Caco-2 (cell line): ENCODE data around the gene CENPM. TPM values are rescaled to one million over a fixed set of nuclear protein-coding genes. Genes with fewer than 3 reads are reported as not detected.

Source experiments
- BruUV-seq: library from RNA; stranded (reverse); fragments of 400-500 nt; replicated peaks from 2 replicates; lab custom pipeline; 2021; lab: Mats Ljungman, UMichigan
- CTCF ChIA-PET: fragments of 300-600 bp; sonication (Branson Sonifier 250); formaldehyde crosslinking; loops from one replicate; lab custom pipeline; 2022; ENCODE audit warnings: antibody characterized with exemption; lab: Charles Lee
- POLR2A ChIA-PET: fragments of 300-600 bp; sonication (Branson Sonifier 250); formaldehyde crosslinking; loops from one replicate; lab custom pipeline; 2022; ENCODE audit warnings: antibody characterized with exemption; lab: Charles Lee
- DNase-seq, 2 experiments: peaks; one replicate each; pipeline versions ENCODE4 v3.0.0 to v3.0.0-alpha.2; 2020 to 2022
- H3K27me3 ChIP-seq: replicated peaks from 2 replicates; pipeline ENCODE4 v1.6.0; 2011; ENCODE audit warnings: low read length; ENCODE audit not compliant: control insufficient read depth, insufficient read depth
- H3K36me3 ChIP-seq: 2 replicates; pipeline ENCODE4 v1.5.1; 2011; ENCODE audit warnings: low read length; ENCODE audit not compliant: control insufficient read depth, insufficient read depth
- H3K4me1 ChIP-seq: fragments of 250-450 bp; sonication (Bioruptor Pico); 2 replicates; pipeline ENCODE4 v1.5.1; 2020; ENCODE audit warnings: mild to moderate bottlenecking
- H3K4me3 ChIP-seq: 2 replicates; pipeline ENCODE4 v1.5.1; 2011; ENCODE audit warnings: low read depth, mild to moderate bottlenecking, control low read depth, low read length
- H3K9me3 ChIP-seq: fragments of 250-450 bp; sonication (Bioruptor Pico); 2 replicates; pipeline ENCODE4 v1.5.1; 2020; ENCODE audit warnings: mild to moderate bottlenecking, moderate library complexity
- H3K27ac Mint-ChIP-seq: one replicate; pipeline ENCODE4 v1.8.0; 2022; ENCODE audit warnings: mixed read lengths; ENCODE audit not compliant: unreplicated experiment
- H3K27me3 Mint-ChIP-seq: one replicate; pipeline ENCODE4 v1.8.0; 2022; ENCODE audit warnings: mixed read lengths; ENCODE audit not compliant: insufficient read depth, unreplicated experiment
- H3K36me3 Mint-ChIP-seq: one replicate; pipeline ENCODE4 v1.8.0; 2022; ENCODE audit warnings: mild to moderate bottlenecking, mixed read lengths; ENCODE audit not compliant: insufficient read depth, unreplicated experiment
- H3K4me1 Mint-ChIP-seq: one replicate; pipeline ENCODE4 v1.8.0; 2022; ENCODE audit warnings: low read depth, mixed read lengths; ENCODE audit not compliant: unreplicated experiment
- H3K4me3 Mint-ChIP-seq: one replicate; pipeline ENCODE4 v1.8.0; 2022; ENCODE audit warnings: mild to moderate bottlenecking, moderate library complexity, mixed read lengths; ENCODE audit not compliant: unreplicated experiment
- H3K9me3 Mint-ChIP-seq: one replicate; pipeline ENCODE4 v1.8.0; 2022; ENCODE audit warnings: mixed read lengths; ENCODE audit not compliant: unreplicated experiment
- intact Hi-C: fragments of 100-400 bp; cut with micrococcal nuclease; formaldehyde crosslinking; loops from one replicate; pipeline ENCODE4 v1.10.0; 2022; ENCODE audit not compliant: unreplicated experiment
- total RNA-seq: library from RNA; stranded (reverse); gene quantifications from 2 replicates; pipeline ENCODE4 v1.2.3, GENCODE V29; 2022
- TF ChIP-seq, protein P1 (sequence below), 2 experiments: fragments of 200-600 bp in 1 of 2; IDR thresholded peaks; 1 replicate in 1 of 2; 2 replicates in 1 of 2; pipeline versions ENCODE4 v1.5.1 to v1.8.0; 2011 to 2022; ENCODE audit warnings: antibody characterized with exemption in 1 of 2, control low read depth in 1 of 2, inconsistent platforms in 1 of 2, low read depth in 1 of 2, low read length in 1 of 2, mild to moderate bottlenecking in 1 of 2, moderate library complexity in 1 of 2; ENCODE audit not compliant: insufficient read depth in 1 of 2, severe bottlenecking in 1 of 2, unreplicated experiment in 1 of 2

Gene CENPM
- total RNA-seq, 1 experiment from 2014 or later, result 46.4 TPM

DNA sequence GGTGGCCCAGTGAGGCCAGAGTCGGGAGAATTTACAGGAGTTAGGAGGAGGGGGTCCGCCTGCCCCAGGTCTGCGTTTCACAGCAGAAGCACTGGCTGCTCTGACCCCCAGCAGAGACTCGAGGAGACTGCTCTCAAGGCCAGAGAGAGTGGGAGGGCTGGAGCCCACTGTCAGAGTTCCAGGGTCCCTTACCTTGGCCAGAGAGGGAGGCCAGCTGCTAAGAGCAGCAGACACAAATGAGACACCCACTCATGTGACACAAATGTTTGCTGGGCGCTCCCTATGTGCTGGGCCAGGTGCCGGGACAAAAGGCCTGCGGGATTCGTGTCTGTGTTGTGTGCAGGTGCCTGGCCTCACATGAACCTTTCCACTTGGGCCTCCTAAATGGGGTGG lies 17.5 kb downstream of the CENPM start:
- BruUV-seq, result no TSS peak

DNA sequence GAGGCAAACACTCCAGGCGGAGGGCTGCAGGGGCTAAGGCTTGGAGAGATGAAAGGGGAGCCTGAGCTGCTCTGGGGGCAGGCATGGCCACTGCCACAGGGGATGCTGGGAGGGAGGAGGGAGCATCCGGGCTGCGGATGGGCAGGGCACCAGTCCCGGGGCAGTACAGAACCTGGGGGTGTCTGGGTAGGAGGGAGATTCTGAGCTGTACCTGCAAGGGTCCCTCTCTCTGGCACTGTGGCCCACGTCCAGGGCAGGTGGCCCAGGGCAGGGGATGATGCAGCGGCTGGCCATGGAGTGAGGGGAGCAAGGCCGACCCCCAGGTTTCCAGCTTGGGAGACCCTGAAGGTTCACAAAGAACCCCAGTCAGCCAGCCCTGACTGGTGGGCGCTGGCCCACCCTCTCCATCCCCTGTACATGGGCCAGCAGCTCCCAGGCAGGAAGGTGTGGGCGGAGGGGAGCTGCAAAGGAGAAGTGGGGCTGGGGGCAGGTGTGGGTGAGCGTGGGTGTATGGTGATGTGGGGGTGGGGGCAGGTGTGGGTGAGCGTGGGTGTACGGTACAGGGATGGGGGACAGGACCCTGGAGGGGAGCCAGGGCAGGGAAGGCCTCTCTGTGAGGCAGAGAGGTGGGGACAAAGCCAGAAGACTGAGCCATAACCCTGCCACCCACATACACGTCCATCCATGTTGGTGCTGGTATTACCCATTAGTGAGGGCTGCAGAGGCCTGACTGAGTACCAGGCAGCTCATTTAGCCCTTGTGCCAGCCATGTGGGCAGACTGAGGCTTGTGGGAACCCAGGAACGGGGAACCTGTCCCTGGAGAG lies 18.1 kb downstream of the CENPM start:
- no peak for DNase-seq
- Mint-ChIP-seq H3K27me3 (no peaks in the 10 kb centered on the region), H3K36me3 (peaks cover 45% of the 10 kb centered on the region), H3K27ac (peak overlapping the region; percentile 42), H3K9me3 (no peaks in the 10 kb centered on the region), H3K4me3 (no peak overlapping the region), H3K4me1 (no peaks in the 10 kb centered on the region)
- Histone ChIP-seq H3K4me3 (no peak overlapping the region), H3K36me3 (no peaks in the 10 kb centered on the region), H3K4me1 (no peaks in the 10 kb centered on the region), H3K9me3 (no peaks in the 10 kb centered on the region), H3K27me3 (no peaks in the 10 kb centered on the region)
- intact Hi-C loops, result loop anchor here (1.0 kb wide), 1 partner anchor 17 kb away; no protein-coding TSS in a partner anchor
- TF ChIP-seq, protein P1, sequence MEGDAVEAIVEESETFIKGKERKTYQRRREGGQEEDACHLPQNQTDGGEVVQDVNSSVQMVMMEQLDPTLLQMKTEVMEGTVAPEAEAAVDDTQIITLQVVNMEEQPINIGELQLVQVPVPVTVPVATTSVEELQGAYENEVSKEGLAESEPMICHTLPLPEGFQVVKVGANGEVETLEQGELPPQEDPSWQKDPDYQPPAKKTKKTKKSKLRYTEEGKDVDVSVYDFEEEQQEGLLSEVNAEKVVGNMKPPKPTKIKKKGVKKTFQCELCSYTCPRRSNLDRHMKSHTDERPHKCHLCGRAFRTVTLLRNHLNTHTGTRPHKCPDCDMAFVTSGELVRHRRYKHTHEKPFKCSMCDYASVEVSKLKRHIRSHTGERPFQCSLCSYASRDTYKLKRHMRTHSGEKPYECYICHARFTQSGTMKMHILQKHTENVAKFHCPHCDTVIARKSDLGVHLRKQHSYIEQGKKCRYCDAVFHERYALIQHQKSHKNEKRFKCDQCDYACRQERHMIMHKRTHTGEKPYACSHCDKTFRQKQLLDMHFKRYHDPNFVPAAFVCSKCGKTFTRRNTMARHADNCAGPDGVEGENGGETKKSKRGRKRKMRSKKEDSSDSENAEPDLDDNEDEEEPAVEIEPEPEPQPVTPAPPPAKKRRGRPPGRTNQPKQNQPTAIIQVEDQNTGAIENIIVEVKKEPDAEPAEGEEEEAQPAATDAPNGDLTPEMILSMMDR (IDR thresholded peaks at IDR 0.05; ENCODE audit: insufficient read depth in 1 of 2, low read depth in 1 of 2, low read length in 1 of 2, severe bottlenecking in 1 of 2, unreplicated experiment in 1 of 2), result no peak
- POLR2A ChIA-PET, result interaction anchor here (0.8 kb wide), 1 partner anchor 128 kb away, joined by 4 read pairs; the partner anchor contains the start of gene CCDC134
- CTCF ChIA-PET, result interaction anchor here (1.1 kb wide), 1 partner anchor 232 kb away, joined by 3 read pairs; no protein-coding TSS in a partner anchor
- BruUV-seq, result no TSS peak

More for the DNA sequence above, 17.5 kb downstream of the CENPM start:
- H3K4me3 Mint-ChIP-seq, result no peak overlapping the region
- H3K27ac Mint-ChIP-seq, result peak overlapping the region; percentile 15
- TF ChIP-seq, protein P1 (IDR thresholded peaks at IDR 0.05; ENCODE audit: insufficient read depth in 1 of 2, low read depth in 1 of 2, low read length in 1 of 2, severe bottlenecking in 1 of 2, unreplicated experiment in 1 of 2), result no peak
- no peaks in the 10 kb centered on the region for H3K27me3 Mint-ChIP-seq
- Histone ChIP-seq H3K4me3 (no peak overlapping the region), H3K4me1 (no peaks in the 10 kb centered on the region), H3K27me3 (no peaks in the 10 kb centered on the region), H3K36me3 (no peaks in the 10 kb centered on the region), H3K9me3 (no peaks in the 10 kb centered on the region)
- no peaks in the 10 kb centered on the region for H3K4me1 Mint-ChIP-seq
- ChIA-PET CTCF (no interaction called here), POLR2A (no interaction called here)
- no peak for DNase-seq
- intact Hi-C loops, result no loop called here
- no peaks in the 10 kb centered on the region for H3K9me3 Mint-ChIP-seq
- H3K36me3 Mint-ChIP-seq, result peaks cover 51% of the 10 kb centered on the region

DNA sequence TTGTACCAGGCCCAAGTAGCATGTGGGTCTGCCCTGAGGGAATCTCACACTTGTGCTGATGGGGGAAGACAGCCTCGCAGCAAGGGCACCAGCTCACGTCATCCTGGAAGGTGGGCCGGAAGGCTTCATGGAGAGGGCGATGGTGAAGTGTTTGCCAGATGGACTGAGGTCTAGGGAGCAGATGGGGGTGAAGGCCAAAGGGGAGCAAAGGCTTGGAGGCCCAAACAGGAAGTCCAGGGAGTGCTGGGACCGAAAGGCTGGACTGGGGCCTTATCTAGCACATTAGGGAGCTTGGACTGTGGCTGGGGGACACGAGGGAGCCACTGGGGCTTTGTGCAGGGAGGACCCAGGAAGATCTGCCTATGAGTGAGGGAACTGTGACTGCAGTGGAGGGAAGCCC lies 19.1 kb downstream of the CENPM start:
- intact Hi-C loops, result loop anchor here (1.0 kb wide), 1 partner anchor 18 kb away; no protein-coding TSS in a partner anchor
- H3K27ac Mint-ChIP-seq, result peak overlapping the region; percentile 42
- Histone ChIP-seq H3K4me1 (no peaks in the 10 kb centered on the region), H3K9me3 (no peaks in the 10 kb centered on the region), H3K4me3 (no peak overlapping the region), H3K36me3 (no peaks in the 10 kb centered on the region), H3K27me3 (no peaks in the 10 kb centered on the region)
- H3K4me1 Mint-ChIP-seq, result no peaks in the 10 kb centered on the region
- no peak for DNase-seq
- BruUV-seq, result no TSS peak
- POLR2A ChIA-PET, result interaction anchor here (0.8 kb wide), 1 partner anchor 127 kb away, joined by 4 read pairs; the partner anchor contains the start of gene CCDC134
- no peaks in the 10 kb centered on the region for H3K9me3 Mint-ChIP-seq
- TF ChIP-seq, protein P1 (IDR thresholded peaks at IDR 0.05; ENCODE audit: insufficient read depth in 1 of 2, low read depth in 1 of 2, low read length in 1 of 2, severe bottlenecking in 1 of 2, unreplicated experiment in 1 of 2), result no peak
- CTCF ChIA-PET, result interaction anchor here (1.1 kb wide), 1 partner anchor 231 kb away, joined by 3 read pairs; no protein-coding TSS in a partner anchor
- no peaks in the 10 kb centered on the region for H3K27me3 Mint-ChIP-seq
- H3K4me3 Mint-ChIP-seq, result peak overlapping the region; percentile 61
- H3K36me3 Mint-ChIP-seq, result peaks cover 42% of the 10 kb centered on the region
